ENCODE results near the gene ZBTB16.

ZBTB16 gene

DNA sequence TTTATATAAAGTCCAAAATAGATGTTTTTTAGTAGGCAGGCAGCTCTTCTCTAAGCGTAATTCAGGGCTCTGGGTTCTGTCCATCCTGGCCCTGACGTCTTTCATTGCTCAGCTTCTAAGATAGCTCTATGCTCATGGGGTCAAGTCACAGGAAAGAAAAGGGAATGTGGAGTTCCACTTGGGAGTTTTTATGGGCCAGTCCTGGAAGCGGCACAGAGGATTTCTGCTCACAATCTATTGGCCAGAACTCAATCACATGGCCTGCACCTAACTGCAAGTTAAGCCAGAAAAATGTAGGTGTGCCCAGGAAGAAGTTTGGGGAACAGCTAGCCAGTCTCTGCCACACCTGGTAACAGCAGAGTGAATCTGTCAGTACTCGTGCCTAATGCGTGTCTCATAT lies 7.4 kb upstream of the ZBTB16 start:
- Histone ChIP-seq H3K27me3 (ENCODE audit: insufficient read depth, low read depth, severe bottlenecking) (peaks cover 3% of the 10 kb centered on the region), H3K4me3 (ENCODE audit: low read depth, low read length) (no peak overlapping the region), H3K27ac (no peak overlapping the region), H3K36me3 (no peaks in the 10 kb centered on the region), H3K9me3 (ENCODE audit: severe bottlenecking) (no peaks in the 10 kb centered on the region)
- TF ChIP-seq, protein P1, sequence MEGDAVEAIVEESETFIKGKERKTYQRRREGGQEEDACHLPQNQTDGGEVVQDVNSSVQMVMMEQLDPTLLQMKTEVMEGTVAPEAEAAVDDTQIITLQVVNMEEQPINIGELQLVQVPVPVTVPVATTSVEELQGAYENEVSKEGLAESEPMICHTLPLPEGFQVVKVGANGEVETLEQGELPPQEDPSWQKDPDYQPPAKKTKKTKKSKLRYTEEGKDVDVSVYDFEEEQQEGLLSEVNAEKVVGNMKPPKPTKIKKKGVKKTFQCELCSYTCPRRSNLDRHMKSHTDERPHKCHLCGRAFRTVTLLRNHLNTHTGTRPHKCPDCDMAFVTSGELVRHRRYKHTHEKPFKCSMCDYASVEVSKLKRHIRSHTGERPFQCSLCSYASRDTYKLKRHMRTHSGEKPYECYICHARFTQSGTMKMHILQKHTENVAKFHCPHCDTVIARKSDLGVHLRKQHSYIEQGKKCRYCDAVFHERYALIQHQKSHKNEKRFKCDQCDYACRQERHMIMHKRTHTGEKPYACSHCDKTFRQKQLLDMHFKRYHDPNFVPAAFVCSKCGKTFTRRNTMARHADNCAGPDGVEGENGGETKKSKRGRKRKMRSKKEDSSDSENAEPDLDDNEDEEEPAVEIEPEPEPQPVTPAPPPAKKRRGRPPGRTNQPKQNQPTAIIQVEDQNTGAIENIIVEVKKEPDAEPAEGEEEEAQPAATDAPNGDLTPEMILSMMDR (IDR thresholded peaks at IDR 0.05; ENCODE audit: low read depth, low read length) = no peak
- no peak for DNase-seq

DNA sequence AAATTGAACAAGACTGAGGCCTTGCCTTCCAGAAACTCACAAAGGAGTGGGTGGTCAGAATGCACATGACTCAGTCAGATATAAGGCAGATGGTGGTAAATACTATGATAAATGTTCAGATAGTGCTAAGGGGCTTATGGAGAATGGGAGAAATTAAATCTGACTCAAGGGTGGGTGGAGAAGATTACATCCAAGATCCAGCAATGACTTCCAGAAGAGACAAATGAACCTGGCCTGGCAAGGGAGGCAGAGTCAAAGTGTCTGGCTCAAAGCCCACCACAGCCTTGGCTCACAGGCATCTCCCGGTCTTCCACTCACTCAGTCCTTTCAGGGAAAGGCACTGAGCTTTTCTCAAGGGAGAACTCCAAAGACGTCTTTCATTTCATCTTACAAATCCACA lies 6.1 kb upstream of the ZBTB16 start:
- Histone ChIP-seq H3K4me3 (ENCODE audit: low read depth, low read length) (no peak overlapping the region), H3K27ac (no peak overlapping the region), H3K36me3 (no peaks in the 10 kb centered on the region), H3K27me3 (ENCODE audit: insufficient read depth, low read depth, severe bottlenecking) (peaks cover 15% of the 10 kb centered on the region), H3K9me3 (ENCODE audit: severe bottlenecking) (no peaks in the 10 kb centered on the region)
- TF ChIP-seq, protein P1 (IDR thresholded peaks at IDR 0.05; ENCODE audit: low read depth, low read length) = no peak
- DNase-seq = no peak

DNA sequence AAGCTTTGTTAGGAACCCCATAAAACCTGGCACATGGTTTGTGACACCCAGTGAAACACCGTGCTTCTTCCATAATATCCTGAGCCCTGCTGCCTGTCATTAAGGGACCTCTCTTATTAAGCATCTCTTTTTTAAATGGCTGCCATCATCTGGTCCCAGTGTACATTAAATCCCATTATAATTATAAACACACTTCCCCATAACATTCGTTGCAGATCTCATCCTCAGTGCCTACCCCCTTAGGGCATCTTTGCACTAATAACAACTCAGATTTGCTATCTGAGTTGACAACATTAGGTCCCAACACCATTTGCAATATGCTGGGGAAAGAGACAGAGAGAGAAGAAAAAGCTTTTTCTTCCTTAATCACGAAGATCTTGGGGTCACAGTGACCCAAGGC lies 4.7 kb upstream of the ZBTB16 start:
- H3K36me3 ChIP-seq = no peaks in the 10 kb centered on the region
- H3K9me3 ChIP-seq (ENCODE audit: severe bottlenecking) = no peaks in the 10 kb centered on the region
- DNase-seq = no peak
- no peak overlapping the region for H3K4me3 ChIP-seq (ENCODE audit: low read depth, low read length)
- TF ChIP-seq, protein P1 (IDR thresholded peaks at IDR 0.05; ENCODE audit: low read depth, low read length) = no peak
- peaks cover 28% of the 10 kb centered on the region for H3K27me3 ChIP-seq (ENCODE audit: insufficient read depth, low read depth, severe bottlenecking)
- H3K27ac ChIP-seq = no peak overlapping the region

DNA sequence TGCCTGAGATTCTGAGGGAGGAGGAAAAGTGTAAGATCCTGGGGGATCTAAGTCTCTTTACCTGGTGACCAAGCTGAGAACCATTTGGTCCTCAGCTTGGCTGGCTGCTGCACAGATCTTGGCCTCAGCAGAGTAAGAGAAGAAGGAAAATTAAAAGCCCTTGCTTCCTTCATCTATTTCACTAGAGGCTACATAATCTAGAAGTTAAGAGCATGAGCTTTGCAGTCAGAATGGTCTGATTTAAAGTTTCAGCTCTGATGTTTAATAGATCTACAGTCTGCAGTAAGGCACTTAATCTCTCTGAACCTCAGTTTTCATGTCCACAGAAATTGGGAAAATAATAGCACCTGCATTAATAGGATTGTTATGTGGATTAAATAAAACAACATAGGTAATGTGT lies 3.1 kb upstream of the ZBTB16 start:
- Histone ChIP-seq H3K4me3 (ENCODE audit: low read depth, low read length) (no peak overlapping the region), H3K27ac (no peak overlapping the region), H3K36me3 (no peaks in the 10 kb centered on the region), H3K9me3 (ENCODE audit: severe bottlenecking) (no peaks in the 10 kb centered on the region), H3K27me3 (ENCODE audit: insufficient read depth, low read depth, severe bottlenecking) (peaks cover 44% of the 10 kb centered on the region)
- DNase-seq = no peak
- TF ChIP-seq, protein P1 (IDR thresholded peaks at IDR 0.05; ENCODE audit: low read depth, low read length) = no peak

DNA sequence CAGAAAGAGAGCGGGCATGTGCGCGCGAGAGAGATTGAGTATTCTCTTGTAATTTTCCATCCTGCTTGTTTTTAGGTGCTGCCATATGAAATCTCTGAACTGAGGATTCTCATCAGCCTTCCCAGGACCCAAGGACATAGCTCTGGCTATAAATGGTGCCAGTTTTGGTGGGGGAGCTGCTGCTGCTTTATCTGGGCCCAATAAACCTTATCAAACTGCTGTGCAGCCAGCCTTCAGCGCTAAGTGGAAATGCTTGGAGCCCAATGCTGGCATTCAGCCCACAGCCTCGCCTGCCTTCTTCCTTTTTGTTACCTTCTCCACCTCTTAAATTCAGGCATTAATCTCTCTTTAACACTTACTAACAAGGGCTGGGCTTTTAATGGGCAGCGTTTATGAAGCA lies 2.4 kb upstream of the ZBTB16 start:
- Histone ChIP-seq H3K36me3 (no peaks in the 10 kb centered on the region), H3K9me3 (ENCODE audit: severe bottlenecking) (no peaks in the 10 kb centered on the region), H3K27me3 (ENCODE audit: insufficient read depth, low read depth, severe bottlenecking) (peaks cover 51% of the 10 kb centered on the region), H3K4me3 (ENCODE audit: low read depth, low read length) (no peak overlapping the region), H3K27ac (no peak overlapping the region)
- no peak for DNase-seq
- TF ChIP-seq, protein P1 (IDR thresholded peaks at IDR 0.05; ENCODE audit: low read depth, low read length) = no peak

DNA sequence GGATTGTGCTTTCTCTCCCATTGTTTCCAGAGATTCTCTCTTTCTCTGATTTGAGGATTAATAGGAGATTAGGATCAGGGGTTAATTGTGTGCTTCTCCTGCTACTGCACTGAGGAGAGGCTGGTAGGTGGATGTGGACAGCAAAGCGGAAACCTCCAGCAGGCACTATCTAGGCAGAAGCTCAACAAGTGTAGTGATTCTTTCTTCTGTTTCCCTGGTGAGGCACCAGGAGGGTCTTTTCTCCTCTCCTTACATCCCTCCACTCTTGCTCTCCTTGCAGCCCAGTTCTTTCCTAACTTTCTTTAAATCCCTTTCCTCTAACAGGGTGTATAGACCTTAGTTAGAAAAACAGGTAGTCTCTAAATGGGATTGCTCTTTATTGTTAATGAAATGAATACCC lies 1.9 kb upstream of the ZBTB16 start:
- Histone ChIP-seq H3K9me3 (ENCODE audit: severe bottlenecking) (no peaks in the 10 kb centered on the region), H3K4me3 (ENCODE audit: low read depth, low read length) (no peak overlapping the region), H3K27me3 (ENCODE audit: insufficient read depth, low read depth, severe bottlenecking) (peaks cover 56% of the 10 kb centered on the region), H3K36me3 (no peaks in the 10 kb centered on the region), H3K27ac (no peak overlapping the region)
- DNase-seq = no peak
- TF ChIP-seq, protein P1 (IDR thresholded peaks at IDR 0.05; ENCODE audit: low read depth, low read length) = no peak

Measured in WERI-Rb-1 (cell line).